Mesenchymal stem cell (in vitro differentiated cells and primary cell): ENCODE measurements around the gene STK26.

Experiments
- DNase-seq: peaks from one replicate; pipeline ENCODE4 v3.0.0-alpha.2; 2013
- H2AFZ ChIP-seq: one replicate; pipeline ENCODE4 v1.6.1; 2013; ENCODE audit warnings: low read depth, mild to moderate bottlenecking, control low read depth, inconsistent platforms, low read length, moderate library complexity
- H2AK5ac ChIP-seq: 2 replicates; pipeline ENCODE4 v1.6.1; 2013; ENCODE audit warnings: low read length, moderate library complexity, mild to moderate bottlenecking, inconsistent platforms; ENCODE audit not compliant: severe bottlenecking
- H2BK120ac ChIP-seq: one replicate; pipeline ENCODE4 v1.6.1; 2013; ENCODE audit warnings: low read depth, mild to moderate bottlenecking, inconsistent platforms, low read length, moderate library complexity
- H2BK12ac ChIP-seq, 2 experiments: one replicate each; pipeline ENCODE4 v1.6.1; 2013; ENCODE audit warnings: inconsistent platforms in 2 of 2, low read length in 2 of 2, mild to moderate bottlenecking in 2 of 2, moderate library complexity in 2 of 2, control low read depth in 1 of 2
- H2BK15ac ChIP-seq: one replicate; pipeline ENCODE4 v1.6.1; 2013; ENCODE audit warnings: mild to moderate bottlenecking, low read depth, inconsistent platforms; ENCODE audit not compliant: poor library complexity, severe bottlenecking
- H2BK5ac ChIP-seq: 2 replicates; pipeline ENCODE4 v1.6.1; 2013; ENCODE audit warnings: low read depth, mild to moderate bottlenecking, low read length, control low read depth, inconsistent platforms; ENCODE audit not compliant: poor library complexity, severe bottlenecking
- H3K14ac ChIP-seq, 2 experiments: one replicate each; pipeline ENCODE4 v1.6.1; 2013; ENCODE audit warnings: inconsistent platforms in 2 of 2, low read length in 2 of 2, control low read depth in 1 of 2, mild to moderate bottlenecking in 1 of 2, moderate library complexity in 1 of 2
- H3K18ac ChIP-seq, 2 experiments: one replicate each; pipeline ENCODE4 v1.6.1; 2013; ENCODE audit warnings: inconsistent platforms in 2 of 2, low read length in 2 of 2, control low read depth in 1 of 2, low read depth in 1 of 2, mild to moderate bottlenecking in 1 of 2
- H3K23ac ChIP-seq, 2 experiments: one replicate each; pipeline ENCODE4 v1.6.1; 2013; ENCODE audit warnings: inconsistent platforms in 2 of 2, low read length in 2 of 2, mild to moderate bottlenecking in 2 of 2, moderate library complexity in 2 of 2, control low read depth in 1 of 2
- H3K27ac ChIP-seq: 2 replicates; pipeline ENCODE4 v1.5.1; 2013; ENCODE audit warnings: mild to moderate bottlenecking, moderate library complexity, low read length, control low read depth, inconsistent platforms; ENCODE audit not compliant: poor library complexity, severe bottlenecking
- H3K27me3 ChIP-seq, 2 experiments: 2 replicates each; pipeline versions ENCODE4 v1.6.1 to v1.7.0; 2013; ENCODE audit warnings: low read length in 2 of 2, mild to moderate bottlenecking in 2 of 2, moderate library complexity in 2 of 2, control low read depth in 1 of 2, inconsistent platforms in 1 of 2; ENCODE audit not compliant: control insufficient read depth in 1 of 2, insufficient read depth in 1 of 2
- H3K36me3 ChIP-seq, 2 experiments: 2 replicates each; pipeline versions ENCODE4 v1.6.1 to v1.7.0; 2013; ENCODE audit warnings: low read length in 2 of 2, control low read depth in 1 of 2, inconsistent platforms in 1 of 2, low read depth in 1 of 2, mild to moderate bottlenecking in 1 of 2; ENCODE audit not compliant: insufficient read depth in 2 of 2, control insufficient read depth in 1 of 2
- H3K4ac ChIP-seq, 2 experiments: one replicate each; pipeline ENCODE4 v1.6.1; 2013; ENCODE audit warnings: inconsistent platforms in 2 of 2, low read length in 2 of 2, mild to moderate bottlenecking in 2 of 2, moderate library complexity in 2 of 2, control low read depth in 1 of 2, low read depth in 1 of 2
- H3K4me1 ChIP-seq: 2 replicates; pipeline ENCODE4 v1.6.1; 2013; ENCODE audit warnings: low read depth, low read length, control low read depth; ENCODE audit not compliant: control insufficient read depth, insufficient read depth
- H3K4me2 ChIP-seq: 2 replicates; pipeline ENCODE4 v1.6.1; 2013; ENCODE audit warnings: low read length, mild to moderate bottlenecking, inconsistent platforms; ENCODE audit not compliant: poor library complexity, severe bottlenecking
- H3K4me3 ChIP-seq, 2 experiments: 2 replicates each; pipeline versions ENCODE4 v1.5.1 to v1.7.0; 2013; ENCODE audit warnings: low read length in 2 of 2, mild to moderate bottlenecking in 2 of 2, control low read depth in 1 of 2, low read depth in 1 of 2; ENCODE audit not compliant: insufficient read depth in 1 of 2
- H3K79me1 ChIP-seq: replicated peaks from 2 replicates; pipeline ENCODE4 v1.6.1; 2013; ENCODE audit warnings: mild to moderate bottlenecking, control low read depth, low read length, inconsistent platforms; ENCODE audit not compliant: poor library complexity, severe bottlenecking
- H3K9ac ChIP-seq: 2 replicates; pipeline ENCODE4 v1.7.0; 2013; ENCODE audit warnings: mild to moderate bottlenecking, low read length, moderate library complexity
- H3K9me3 ChIP-seq: 2 replicates; pipeline ENCODE4 v1.7.0; 2013; ENCODE audit warnings: mild to moderate bottlenecking, low read length; ENCODE audit not compliant: control insufficient read depth
- H4K8ac ChIP-seq: one replicate; pipeline ENCODE4 v1.6.1; 2013; ENCODE audit warnings: inconsistent platforms, mild to moderate bottlenecking, low read length, moderate library complexity
- H4K91ac ChIP-seq: one replicate; pipeline ENCODE4 v1.6.1; 2013; ENCODE audit warnings: mild to moderate bottlenecking, low read length, inconsistent platforms
- WGBS: methylation state at CpG from one replicate; pipeline ENCODE4 v1.1.7; 2013; ENCODE audit warnings: mixed read lengths; 5-methylcytosine and 5-hydroxymethylcytosine counted together

The STK26 gene

DNA sequence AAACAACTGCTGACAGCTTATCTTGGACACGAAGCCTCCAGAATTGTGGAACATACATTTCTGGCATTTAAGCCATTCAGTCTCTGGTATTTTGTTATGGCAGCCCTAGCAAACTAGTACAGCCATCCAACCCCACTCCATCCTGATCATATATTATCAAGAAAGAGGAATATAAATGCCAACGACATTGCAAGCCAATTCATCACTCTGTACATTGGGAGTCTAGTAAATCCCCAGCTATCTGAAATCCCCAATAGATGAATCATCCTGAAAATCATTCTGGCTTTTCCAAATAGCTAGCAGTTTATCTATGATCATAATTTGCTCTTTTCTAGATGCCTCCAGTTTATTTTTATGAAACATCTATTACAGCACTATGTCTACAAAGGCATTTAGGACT is 63.6 kb downstream of the STK26 start:
- Histone ChIP-seq H3K36me3 (no peaks in the 10 kb centered on the region), H4K8ac (no peak overlapping the region)

DNA sequence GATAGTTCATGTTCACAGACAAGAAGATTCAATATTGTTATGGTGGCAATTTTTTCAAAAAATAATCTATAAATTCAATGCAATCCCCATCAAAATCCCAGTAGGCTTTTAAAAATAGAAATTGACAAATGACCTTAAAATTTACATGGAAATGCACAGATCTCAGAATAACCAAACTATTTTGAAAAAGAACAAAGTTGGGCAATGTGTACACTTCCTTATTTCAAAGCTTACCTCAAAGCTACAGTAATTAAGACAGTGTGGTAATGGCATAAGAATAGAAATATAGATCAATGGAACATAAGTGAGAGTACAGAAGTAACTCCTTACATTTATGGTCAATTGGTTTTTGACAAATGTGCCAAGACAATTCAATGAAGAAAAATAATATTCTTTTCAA is 65.8 kb downstream of the STK26 start:
- no peak overlapping the region for H2AK5ac ChIP-seq
- no peak overlapping the region for H3K9ac ChIP-seq
- no peak overlapping the region for H3K4me3 ChIP-seq
- H3K27me3 ChIP-seq: peaks cover 0 to 36% of the 10 kb centered on the region in 2 experiments
- H2BK15ac ChIP-seq: no peak overlapping the region
- no peak overlapping the region for H3K14ac ChIP-seq
- no peak overlapping the region for H3K27ac ChIP-seq
- H2BK5ac ChIP-seq: no peak overlapping the region
- no peak overlapping the region for H3K4ac ChIP-seq
- no peaks in the 10 kb centered on the region for H3K36me3 ChIP-seq
- DNase-seq: no peak
- no peak overlapping the region for H2AFZ ChIP-seq
- H3K4me2 ChIP-seq: no peak overlapping the region
- no peak overlapping the region for H3K23ac ChIP-seq
- no peaks in the 10 kb centered on the region for H3K9me3 ChIP-seq
- H2BK12ac ChIP-seq: no peak overlapping the region
- no peak overlapping the region for H4K8ac ChIP-seq
- H4K91ac ChIP-seq: no peak overlapping the region
- no peak overlapping the region for H3K18ac ChIP-seq
- H3K79me1 ChIP-seq: no peaks in the 10 kb centered on the region
- no peak overlapping the region for H2BK120ac ChIP-seq
- no peaks in the 10 kb centered on the region for H3K4me1 ChIP-seq

More for the DNA sequence above, 63.6 kb downstream of the STK26 start:
- no peaks in the 10 kb centered on the region for H3K79me1 ChIP-seq
- no peaks in the 10 kb centered on the region for H3K9me3 ChIP-seq
- H2AFZ ChIP-seq: no peak overlapping the region
- peaks cover 0 to 42% of the 10 kb centered on the region in 2 experiments for H3K27me3 ChIP-seq
- H3K23ac ChIP-seq: no peak overlapping the region
- H3K4me3 ChIP-seq: no peak overlapping the region
- H3K18ac ChIP-seq: no peak overlapping the region
- no peak overlapping the region for H4K91ac ChIP-seq
- no peak overlapping the region for H2BK5ac ChIP-seq
- H2BK15ac ChIP-seq: no peak overlapping the region
- no peak overlapping the region for H2AK5ac ChIP-seq
- H3K4me1 ChIP-seq: no peaks in the 10 kb centered on the region
- DNase-seq: peak; percentile 19
- H3K4ac ChIP-seq: no peak overlapping the region
- H3K9ac ChIP-seq: no peak overlapping the region
- no peak overlapping the region for H3K4me2 ChIP-seq
- H2BK120ac ChIP-seq: no peak overlapping the region
- 15% methylated on average over 2 of the region's 2 CpGs for WGBS
- H2BK12ac ChIP-seq: no peak overlapping the region
- no peak overlapping the region for H3K14ac ChIP-seq
- H3K27ac ChIP-seq: no peak overlapping the region

DNA sequence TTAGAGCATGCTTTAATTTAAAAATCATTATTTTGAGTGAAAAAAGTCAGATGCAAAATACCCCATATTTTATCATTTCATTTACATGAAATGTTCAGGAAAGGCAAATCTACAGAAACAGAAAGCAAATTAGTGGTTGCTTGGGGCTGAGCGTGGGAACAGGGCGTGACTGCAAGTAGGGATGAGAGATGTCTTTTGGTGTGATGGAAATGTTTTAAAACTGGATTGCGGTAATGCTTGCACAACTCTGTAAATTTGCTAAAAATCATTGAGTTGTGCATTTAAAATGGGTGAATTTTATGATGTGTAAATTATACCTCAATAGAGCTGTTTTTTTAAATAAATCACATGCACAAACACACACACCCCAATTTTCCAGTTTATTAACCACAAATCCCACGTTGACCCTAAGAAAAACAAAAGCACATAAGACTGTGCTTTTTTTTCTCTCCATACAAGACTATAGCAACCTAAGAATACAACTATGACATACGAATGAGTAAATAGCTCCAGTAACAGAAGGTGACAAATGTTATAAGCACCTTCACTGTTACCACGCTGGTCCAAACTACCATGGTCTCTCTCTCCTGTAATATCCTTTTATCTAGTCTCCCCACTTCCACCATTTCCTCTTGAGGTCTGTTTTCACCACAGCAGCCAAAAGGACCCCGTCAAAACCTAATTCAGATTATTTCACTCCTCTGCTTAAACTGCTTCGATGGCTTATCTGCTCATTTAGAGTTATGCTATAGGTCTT is 67.5 kb downstream of the STK26 start:
- Histone ChIP-seq H3K27ac (no peak overlapping the region), H2BK120ac (no peak overlapping the region), H3K4me3 (no peak overlapping the region), H3K14ac (no peak overlapping the region), H3K27me3 (peaks cover 0 to 21% of the 10 kb centered on the region in 2 experiments), H2BK12ac (no peak overlapping the region), H3K36me3 (no peaks in the 10 kb centered on the region), H3K9me3 (no peaks in the 10 kb centered on the region), H3K4me1 (no peaks in the 10 kb centered on the region), H2AFZ (no peak overlapping the region), H4K91ac (no peak overlapping the region), H4K8ac (no peak overlapping the region), H2BK5ac (no peak overlapping the region), H2AK5ac (no peak overlapping the region), H2BK15ac (no peak overlapping the region), H3K9ac (no peak overlapping the region), H3K4ac (no peak overlapping the region), H3K79me1 (no peaks in the 10 kb centered on the region), H3K4me2 (no peak overlapping the region), H3K23ac (no peak overlapping the region), H3K18ac (no peak overlapping the region)
- WGBS: 82% methylated on average over 6 of the region's 8 CpGs
- no peak for DNase-seq

DNA sequence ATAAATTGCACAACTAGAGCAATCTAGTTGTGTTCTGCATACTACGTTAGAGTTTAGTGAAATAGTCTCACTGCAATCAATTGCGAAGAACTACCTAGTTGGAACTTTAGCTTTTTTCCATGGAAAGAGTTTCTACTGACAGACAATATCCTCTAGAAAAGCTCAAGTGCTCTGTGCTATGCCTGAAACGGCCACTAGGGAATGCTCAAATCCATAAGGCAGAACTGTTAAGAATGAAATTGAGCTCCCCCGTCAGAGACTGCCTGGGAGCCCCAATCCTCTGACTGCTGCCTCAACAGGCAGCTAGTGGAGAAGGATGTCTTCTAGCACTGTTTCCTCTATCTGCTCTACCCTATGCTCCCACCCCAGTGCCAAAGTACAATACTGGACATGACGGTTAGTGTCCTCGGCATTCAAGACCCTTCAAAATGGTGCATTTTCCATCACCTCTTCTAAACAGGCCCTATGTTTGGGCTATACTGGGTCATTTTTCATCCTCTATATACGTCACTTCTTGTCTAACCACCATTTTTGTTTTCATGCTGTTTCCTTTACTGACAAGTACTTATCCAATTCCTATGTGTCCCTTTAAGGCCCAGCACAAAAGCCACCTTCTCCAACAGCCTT is 69.5 kb downstream of the STK26 start:
- Histone ChIP-seq H3K9ac (no peak overlapping the region), H4K91ac (no peak overlapping the region), H3K4ac (no peak overlapping the region), H4K8ac (no peak overlapping the region), H3K4me1 (no peaks in the 10 kb centered on the region), H3K36me3 (no peaks in the 10 kb centered on the region), H3K27ac (no peak overlapping the region), H3K79me1 (no peaks in the 10 kb centered on the region), H2BK5ac (no peak overlapping the region), H3K27me3 (peaks cover 0 to 25% of the 10 kb centered on the region in 2 experiments), H2BK15ac (no peak overlapping the region), H3K4me2 (no peak overlapping the region), H3K18ac (no peak overlapping the region), H3K9me3 (no peaks in the 10 kb centered on the region), H2AK5ac (no peak overlapping the region), H3K14ac (no peak overlapping the region), H2AFZ (no peak overlapping the region), H2BK120ac (no peak overlapping the region), H3K23ac (no peak overlapping the region), H3K4me3 (no peak overlapping the region), H2BK12ac (no peak overlapping the region)
- DNase-seq: peak; percentile 66
- 56% methylated on average over 7 of the region's 7 CpGs for WGBS
